NCI-H226 (cell line): ENCODE results near the gene CDH16.
A peak's percentile ranks its signal among the peaks of the same experiment; 100 is the strongest.
"Not testable (repeated sequence)": the region's sequence is repeated elsewhere in the genome, so short reads cannot be mapped to it uniquely, and the experiment has no call there.

Experiments
- DNase-seq: peaks from one replicate; pipeline ENCODE4 v3.0.0-alpha.2; 2015

Gene CDH16

DNA sequence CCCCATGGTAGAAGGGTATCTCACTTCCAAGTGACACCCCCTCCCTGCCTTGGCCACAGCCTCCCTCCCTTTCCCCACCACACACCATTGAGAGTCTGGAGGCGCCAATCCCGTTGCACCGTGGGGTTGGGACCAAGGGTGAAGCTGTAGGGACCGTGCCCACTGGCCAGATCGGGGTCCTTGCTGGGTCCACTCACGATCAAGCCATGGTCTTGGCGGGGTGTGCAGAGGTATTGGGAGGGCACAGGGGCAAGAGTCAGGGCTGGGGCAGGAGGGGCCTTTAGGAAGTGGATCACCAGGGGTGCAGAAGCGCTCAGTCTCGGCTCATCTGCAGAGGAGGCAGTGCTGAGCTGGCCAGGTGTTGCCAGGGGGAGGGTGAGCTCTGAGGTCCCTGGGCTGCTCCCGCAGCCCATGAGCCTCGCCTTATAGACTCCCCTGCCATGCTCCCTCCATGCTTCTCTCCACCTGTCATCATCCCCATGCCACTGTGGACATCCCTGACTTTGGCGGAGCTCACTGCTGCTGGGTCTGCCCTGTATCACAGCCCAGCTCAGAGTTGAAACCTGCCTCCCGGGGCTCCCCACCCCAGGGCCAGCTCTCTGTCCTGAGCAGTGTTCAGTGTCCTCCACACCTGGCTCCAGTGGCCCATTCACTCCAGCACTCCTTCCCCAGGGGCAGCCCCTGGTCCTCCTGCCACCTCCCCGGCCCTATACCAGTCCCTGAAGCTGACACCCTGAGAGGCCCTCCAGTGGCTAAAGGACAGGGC, 8.3 kb downstream of the CDH16 start:
- no peak for DNase-seq

DNA sequence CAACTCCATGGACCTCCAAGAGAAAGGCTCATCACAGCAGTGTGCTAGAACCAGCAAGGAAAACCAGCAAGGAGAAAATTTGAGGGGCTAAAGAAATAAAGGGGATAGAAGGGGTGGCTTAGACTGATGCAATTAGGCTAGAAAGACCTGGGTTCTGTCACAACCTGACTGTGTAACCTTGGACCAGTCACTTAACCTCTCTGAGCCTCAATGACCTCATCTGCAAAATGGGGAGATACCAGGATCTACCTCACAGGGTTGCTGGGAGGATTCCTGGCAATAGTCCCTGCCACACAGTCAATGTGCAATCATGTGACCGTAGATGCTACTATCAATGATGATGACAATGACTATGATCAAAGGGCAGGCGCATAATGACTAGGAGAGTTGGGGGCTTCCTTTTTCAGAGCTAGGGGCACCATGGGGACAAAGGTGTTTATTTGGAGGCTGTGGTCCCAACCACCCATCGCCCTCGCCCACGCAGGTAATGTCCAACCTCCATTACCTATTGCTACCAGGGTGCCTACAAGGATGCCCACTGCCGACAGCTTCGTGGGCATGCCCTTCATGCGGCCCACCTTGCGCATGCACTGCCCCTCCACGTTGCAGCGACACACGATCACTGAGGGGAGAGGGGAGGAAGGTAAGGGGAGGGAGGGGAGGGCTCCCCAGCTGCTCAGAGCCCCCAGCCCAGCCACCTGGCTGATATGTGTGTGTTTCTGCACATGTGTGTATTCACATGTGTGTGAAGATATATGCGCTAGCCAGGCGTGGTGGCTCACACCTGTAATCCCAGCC, 9.7 kb downstream of the CDH16 start:
- DNase-seq: no peak

DNA sequence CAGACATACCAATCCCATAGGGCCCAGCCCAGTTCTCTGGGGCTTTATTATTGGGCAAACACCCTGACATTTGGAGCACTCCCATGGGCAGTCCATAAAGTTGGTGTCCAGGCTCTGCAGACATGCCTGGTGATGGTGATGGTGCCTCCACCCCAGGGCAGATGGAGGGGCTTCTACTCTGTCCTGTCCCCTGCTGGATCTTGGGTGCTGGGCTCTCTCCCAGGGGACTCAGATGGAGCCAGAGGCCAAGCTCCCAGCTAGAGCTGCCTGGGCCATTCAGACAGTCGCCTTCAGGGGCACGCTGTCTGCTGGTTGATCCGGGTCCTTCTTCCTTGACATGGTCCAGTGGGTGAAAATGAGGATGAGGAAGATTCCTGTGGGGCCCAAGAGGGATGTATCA, 10.6 kb downstream of the CDH16 start:
- DNase-seq: no peak

DNA sequence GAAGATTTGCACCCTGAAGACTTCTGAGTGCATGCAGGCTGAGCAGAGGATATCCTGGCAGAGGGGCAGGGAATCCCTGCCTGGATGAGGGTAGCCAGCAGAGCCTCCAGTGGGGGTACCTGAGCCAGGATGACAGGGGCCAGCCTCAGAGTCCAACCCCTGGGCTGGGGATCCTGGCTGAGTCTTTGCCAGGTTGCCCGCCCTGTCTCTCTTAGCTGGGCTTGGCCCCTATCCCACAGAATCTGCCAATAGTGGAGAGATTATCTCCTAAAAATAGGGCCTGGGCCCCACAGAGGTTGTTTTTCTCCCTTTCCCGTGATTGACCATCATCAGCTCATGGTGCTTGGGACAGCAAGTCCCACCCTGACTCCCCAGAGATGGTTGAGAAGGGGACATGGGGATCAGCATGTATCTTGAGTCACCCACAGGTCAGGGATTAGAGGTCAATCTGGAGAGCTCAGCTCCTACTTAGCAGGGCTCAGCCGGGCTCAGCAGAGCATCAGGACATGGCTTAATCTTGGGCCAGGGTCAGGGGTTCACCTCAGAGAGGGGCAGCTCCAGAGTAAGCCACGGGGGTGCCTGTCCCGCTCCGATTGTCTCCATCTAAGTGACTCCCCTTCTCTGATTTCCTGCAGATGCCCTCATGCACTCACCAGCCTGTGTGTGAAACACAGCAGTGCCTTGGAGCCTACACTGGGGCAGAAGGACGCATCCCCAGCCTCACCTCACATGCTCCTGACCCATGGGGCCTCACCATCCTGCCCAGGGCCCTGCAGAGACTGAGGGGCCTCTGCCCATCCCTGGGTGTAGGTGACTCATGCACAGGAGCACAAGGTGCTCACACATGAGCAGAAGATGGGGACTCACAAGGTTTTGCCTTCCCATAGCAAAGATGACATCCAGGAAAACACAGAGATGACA, 11.5 kb downstream of the CDH16 start:
- DNase-seq: no peak

DNA sequence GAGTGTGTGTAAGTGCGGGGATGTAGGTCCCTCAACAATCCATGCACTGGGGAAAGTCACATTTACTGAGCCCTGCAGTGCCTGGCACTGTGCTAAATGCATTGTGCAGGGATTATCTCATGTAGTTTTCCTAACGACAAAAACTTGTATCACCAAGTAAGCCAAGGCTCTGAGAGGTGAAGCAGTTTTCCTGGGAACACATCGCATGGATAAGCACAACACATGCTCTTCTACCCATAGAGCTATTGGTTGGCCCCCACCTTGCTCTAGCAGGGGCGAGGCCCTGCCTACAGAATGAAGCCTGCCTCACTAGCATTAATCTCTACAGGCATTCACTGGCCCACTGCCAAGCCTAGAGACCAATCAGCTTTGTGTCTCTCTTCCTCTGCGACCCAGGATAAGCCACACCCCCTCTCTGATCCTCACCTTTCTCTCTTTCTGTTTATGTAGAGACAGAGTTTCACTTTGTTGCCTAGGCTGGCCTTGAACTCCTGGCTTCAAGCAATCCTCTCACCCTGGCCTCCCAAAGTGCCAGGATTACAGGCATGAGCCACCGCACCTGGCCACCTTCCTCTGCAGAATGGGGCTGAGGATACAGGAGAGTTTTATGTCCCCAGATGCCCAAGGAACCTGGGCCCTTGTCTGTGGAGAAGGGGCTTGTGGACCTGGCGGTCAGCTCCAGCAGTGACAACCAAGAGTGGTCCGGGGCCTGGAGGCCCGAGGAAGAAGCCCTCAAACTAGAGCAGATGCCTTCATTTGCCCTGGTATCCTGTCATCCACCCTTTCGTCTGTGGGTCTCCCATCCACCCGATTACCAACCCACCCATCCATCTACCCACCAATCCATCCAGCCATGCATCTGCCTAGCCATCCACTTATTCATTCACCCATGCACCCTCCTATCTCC, 12.8 kb downstream of the CDH16 start:
- peak; percentile 57 for DNase-seq

DNA sequence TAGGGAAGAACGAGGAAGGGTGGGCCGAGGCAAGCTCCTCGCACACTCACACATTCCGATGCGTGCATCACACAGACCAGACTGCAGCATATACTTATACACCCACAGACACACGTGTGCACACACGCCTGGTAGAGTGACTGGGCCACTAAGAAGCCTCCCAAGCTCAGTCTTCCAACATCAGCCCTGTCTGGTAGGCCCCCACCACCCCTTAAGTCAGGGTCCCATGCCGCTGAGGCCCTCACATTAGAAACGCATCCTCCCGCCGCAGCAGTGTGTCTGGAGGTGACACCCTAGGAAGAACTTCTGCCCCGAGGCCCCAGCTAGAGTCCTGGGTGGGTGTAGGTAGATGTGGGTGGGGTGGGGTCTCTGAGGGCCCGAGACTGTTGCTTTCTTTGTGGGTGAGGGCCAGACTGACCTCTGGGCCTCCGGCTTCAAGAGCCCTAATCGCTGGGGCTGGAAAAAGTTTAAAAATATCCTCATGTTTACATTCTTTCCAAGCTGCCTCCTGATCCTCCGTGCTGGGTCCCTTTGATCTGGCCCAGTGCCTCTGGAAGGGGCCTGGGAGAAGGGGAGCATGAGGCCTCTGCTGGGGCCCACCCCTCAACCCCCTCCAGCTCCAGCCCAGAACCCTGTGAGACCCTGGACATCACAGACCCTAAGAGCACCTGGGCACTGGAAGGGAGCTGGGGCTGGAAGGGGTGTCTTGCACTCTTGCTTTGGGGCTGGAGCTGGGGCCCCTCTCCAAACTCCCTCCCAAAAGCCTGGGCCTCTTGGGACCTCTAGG, 13.6 kb downstream of the CDH16 start:
- DNase-seq: no peak

DNA sequence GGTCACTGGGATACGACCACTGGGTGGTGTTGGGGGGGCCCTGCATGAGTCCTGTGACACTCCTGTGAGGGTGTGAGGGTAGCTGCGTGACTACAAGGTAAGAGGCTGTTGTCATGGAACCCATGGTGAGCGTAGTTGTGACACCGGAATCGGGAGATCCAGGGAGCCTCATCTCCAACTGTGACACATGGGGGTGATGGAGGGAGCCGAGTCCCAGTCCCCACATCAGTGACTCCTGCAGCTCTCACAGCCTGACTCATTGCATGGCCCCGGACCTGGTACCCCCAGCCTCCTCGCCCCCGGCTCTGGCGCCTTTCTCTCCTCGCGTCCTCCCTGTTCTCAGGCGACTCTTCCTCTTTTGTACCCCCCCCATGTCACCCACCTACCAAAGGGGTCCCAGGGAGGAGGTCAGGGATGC, 14.2 kb downstream of the CDH16 start:
- no peak for DNase-seq

DNA sequence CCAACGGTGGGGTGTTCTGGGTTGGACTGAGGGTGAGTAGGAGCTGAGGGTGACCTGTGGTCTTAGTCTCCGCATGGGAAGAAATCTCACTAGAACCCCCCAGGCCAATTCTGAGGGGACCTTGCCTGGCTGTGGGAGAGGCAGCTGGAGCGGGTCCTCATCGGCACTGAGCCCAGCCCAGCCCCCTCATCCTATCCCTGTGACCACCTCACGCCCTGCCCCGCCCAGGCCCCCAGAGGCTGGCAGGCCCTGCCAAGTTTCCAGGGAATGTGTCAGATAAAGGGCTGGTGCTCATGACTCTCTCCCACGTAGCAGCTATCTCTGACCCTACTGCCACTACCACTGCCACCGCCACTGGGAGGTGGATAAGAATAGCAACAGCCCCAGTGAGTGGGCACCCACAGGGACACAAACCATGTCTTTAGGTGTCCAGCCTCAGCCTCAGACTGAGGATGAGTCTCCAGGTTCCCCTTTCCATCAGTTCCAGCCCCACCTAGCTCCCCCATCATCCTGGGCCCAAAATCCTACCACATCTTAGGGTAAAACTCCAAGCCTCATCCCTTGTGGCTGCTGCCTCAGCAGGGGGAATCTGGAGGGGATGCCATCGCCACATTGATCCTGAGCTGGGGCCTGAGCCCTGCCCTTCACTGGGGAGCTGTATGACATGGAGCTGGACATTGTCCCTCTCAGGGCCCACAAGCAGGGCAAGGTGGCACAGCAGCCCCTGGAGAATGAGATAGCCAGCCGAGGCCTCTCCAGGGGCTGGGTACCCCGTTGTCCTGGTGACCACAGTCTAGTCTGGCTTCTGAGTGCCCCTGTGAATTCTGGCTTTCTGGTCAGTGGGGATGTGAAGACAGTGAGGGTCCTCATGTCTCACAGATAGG, 14.9 kb downstream of the CDH16 start:
- peak; percentile 42 for DNase-seq

DNA sequence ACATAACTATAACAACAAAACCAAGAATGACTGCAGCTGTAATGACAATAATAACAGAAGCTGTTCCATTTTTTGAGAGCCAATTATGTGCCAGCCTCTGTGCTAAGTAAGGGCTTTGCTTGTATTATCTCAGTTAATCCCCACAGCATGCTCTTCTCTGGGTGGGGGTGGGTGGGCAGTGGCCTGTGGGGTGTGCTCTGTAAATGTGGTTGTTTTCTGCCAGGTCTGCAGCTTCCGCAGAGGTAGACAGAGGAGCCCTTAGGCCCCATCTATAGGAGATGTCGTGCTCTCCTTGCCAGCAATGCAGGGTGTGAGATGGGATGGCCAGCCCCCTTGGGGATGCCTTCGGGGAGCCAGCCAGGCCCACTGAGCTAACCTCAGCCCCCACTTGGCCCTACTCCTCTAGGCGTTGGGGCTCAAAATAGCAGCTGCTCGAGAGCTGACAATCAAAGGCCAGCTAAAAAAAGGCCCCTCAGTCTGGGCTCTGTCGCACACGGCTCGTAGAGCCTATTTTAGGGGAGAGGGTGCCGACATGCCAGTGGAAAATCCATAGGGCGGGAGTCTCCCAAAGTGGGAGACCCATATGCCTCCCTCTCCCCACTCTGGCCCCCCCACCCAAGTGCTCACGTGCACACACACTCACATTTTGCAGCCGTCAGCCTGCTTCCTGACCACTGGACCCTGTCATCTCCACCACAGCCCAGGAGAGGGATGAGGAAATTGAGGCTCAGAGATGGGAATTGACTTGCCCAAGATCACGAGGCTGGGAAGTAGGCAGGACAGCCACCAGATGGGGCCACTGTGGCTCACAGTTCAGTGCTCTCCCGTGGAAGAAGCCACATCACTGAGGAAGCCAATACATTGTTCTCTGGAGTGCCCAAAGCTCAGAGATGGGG, 15.8 kb downstream of the CDH16 start:
- DNase-seq: no peak

DNA sequence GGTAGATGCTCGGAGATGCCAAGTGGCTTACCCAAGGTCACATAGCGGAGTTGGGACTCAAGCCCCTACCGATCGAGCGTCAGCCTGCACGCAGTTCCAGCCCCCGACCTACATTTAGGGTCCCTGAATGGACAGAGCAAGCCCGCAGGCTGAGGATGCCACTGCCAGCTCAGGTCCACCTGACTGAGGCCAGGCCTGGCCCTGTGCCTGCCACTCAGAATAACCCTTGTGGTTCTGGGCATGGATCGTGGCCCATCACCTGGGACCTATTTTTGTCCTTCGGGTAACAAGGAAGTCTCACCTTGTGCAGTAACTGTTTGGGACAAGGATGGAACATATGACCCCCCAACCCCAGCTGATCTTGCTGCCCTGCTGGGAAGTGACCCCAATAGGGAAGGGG, 17.1 kb downstream of the CDH16 start:
- DNase-seq: no peak

DNA sequence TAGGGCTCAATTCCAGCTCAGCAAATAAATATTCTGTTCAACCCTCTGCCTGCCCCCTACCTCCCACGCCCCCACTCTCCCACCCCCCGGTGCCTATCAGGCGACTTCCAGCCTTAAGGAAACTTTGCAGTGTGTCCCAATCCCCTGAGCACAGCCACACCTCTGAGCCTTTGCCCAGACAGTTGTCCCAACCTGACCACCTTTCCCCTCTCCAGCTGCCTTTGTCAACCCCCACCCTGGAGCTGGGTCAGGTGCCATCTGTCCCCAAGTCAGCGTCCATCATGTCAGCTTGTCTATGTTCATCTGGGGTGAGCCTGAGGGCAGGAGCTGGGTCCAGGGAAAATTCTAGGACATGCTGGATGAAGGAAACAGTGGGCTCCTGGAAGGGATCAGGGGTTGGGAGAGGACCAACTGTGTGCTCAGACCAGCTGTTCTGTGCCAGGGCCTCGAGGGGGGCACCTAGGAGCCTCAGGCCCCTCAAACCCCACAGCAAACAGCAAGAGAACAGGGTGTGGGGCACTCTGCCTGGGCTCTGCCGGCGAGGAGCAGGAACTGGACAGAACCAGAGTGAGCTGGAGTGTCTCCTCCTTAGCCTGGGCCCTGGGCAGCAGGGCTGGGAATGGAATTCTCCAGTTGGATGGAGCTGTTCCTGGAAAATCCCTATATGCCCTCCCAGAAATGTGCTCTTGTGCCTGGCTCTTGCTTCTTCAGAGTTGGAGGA, 17.8 kb downstream of the CDH16 start:
- DNase-seq: peak; percentile 65

DNA sequence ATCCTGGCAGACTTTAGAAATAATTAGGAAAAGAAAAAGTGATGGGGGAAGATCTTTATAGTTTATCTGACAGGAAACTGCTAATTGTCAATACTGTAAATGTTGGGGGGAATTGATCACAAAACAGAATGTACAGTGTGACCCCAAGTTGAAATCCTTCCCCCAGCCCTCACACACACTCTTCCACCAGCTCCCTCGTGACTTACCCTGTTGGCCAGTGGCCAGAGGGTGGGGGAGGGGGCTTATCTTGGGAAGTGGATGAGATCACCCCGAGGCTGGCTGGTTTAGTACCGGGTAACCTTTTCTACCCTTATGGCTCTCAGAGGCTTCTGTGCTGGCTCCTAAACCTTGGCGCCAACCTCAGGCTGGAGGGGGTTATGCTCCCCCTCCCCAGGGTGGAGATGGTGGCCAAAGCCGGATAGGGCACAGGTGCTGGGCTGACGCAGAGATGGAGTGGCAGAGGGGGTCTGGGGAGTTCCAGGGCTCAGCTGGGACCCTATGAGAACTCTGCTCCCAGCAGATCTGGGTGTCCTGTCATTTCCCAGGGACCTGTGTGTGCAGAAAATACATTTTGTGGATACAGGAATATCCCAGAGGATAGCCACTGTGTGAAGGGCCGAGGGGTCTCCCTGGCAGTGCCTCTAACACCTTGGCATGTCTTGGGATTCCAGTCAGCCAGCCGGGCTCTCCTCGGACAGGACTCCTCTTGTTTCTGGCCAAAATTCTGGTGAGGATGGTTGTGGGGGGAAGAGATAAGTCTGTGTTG, 18.6 kb downstream of the CDH16 start:
- DNase-seq: peak; percentile 90

DNA sequence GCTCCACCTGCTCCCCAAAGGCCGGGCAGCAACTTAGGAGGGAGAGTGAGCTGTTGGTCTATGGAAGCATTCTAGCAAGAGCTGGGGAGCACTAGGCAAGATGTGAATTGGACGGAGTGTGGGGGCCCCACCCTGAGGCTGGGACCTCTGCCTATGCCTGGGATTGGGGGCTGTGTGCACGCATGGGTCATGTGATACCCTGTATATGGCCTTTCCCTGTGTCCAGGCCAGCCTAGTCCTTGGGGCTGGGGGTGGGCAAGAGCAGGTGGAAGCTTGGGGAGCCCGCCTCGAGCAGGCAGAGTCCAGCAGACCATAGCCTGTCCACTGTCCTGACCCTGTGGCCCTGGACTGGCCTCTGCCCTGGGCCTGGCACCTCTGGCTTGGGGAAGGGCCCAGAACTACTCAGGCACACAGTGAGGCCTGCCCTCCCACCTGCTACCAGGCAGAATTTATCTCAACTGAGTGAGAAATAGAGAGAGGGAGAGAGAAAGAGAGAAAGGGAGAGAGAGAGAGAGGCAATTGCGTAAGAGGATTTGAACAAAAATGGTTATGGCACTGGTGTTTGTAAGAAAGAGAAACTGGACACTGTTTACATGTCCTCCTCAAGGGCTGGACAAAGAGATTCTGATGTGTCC, 19.3 kb downstream of the CDH16 start:
- DNase-seq: peak; percentile 49

DNA sequence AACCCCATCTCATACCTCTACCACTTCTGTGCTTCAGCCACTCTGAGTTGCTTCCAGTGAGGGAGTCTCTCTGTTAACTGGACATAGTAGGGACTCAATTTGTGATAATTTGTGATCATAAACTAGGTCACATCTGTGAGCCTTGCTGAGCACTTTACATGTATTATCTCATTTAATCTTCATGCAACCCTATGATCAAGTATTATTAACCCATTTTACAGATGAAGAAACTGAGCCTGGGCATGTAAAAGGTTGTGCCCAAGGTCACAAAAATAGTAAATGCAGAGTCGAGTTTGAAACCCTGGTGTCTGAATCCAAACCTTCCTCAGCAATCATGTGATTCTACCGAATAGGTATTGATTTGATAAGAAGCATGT, 19.8 kb downstream of the CDH16 start:
- no peak for DNase-seq

DNA sequence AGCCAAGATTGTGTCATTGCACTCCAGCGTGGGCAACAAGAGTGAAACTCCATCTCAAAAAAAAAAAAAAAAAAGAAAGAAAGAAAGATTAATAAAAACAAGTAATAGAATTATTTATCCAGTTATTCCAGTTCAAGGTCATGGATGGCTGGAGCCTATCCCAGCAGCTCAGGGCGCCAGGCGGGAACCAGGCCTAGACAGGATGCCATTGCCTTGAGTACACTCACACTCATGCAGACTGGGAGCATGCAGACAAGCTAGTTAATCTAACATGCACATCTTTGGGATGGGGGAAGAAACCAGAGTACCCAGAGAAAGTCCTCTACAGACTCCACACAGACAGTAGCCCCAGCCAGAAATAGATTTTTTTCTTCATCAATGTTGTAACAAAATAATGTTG, 20.5 kb downstream of the CDH16 start:
- DNase-seq: peak; percentile 41

DNA sequence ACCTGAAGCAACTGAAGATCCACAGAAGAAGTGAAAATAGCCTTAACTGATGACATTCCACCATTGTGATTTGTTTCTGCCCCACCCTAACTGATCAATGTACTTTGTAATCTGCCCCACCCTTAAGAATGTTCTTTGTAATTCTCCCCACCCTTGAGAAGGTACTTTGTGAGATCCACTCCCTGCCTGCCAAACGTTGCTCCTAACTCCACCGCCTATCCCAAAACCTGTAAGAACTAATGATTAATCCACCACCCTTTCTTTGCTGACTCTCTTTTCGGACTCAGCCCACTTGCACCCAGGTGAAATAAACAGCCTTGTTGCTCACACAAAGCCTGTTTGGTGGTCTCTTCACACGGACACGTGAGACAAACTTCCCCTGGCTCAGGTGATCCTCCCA, 22.0 kb downstream of the CDH16 start:
- not testable (repeated sequence) for DNase-seq

DNA sequence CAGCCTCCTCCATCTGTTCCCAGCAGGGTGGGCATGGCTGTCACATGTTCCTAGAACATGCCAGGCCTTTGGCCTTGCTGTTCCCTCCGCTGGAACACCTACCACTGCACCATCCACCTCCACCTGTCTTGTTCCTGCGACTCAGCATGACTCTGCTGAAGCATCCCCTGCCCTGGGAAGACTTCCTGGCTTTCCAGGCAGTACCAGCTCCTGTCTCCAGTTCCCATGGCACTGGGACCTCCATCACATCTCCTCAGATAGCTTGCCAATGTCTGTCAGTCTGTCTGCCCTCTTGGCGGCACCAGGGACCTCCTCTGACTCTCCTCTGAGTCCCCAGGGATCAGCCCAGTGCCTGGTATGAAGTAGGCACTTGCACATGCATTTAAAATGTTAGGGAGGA, 22.7 kb downstream of the CDH16 start:
- no peak for DNase-seq

DNA sequence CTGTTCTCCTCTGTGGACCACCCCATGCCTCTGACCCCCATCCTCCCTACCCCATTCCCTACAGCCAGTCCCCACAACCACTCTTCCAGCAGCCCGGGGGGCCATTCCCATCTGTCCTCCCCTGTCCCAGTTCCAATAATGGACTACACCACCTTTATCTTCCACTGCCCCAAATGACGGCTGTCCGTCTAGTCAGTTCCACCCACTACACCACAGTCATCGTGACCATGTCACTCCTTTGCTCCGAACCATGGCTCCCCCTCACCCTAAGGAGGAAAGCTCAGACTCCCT, 23.1 kb downstream of the CDH16 start:
- DNase-seq: no peak
